GM18508 (cell line): ENCODE data around the gene DENND4A.

Experiments
- ATAC-seq: cut with Tn5 transposase; IDR thresholded peaks from one replicate; pipeline ENCODE4 v1.9.1; 2021; ENCODE audit warnings: moderate number of reproducible peaks; ENCODE audit not compliant: insufficient read depth, unreplicated experiment

DENND4A gene

DNA sequence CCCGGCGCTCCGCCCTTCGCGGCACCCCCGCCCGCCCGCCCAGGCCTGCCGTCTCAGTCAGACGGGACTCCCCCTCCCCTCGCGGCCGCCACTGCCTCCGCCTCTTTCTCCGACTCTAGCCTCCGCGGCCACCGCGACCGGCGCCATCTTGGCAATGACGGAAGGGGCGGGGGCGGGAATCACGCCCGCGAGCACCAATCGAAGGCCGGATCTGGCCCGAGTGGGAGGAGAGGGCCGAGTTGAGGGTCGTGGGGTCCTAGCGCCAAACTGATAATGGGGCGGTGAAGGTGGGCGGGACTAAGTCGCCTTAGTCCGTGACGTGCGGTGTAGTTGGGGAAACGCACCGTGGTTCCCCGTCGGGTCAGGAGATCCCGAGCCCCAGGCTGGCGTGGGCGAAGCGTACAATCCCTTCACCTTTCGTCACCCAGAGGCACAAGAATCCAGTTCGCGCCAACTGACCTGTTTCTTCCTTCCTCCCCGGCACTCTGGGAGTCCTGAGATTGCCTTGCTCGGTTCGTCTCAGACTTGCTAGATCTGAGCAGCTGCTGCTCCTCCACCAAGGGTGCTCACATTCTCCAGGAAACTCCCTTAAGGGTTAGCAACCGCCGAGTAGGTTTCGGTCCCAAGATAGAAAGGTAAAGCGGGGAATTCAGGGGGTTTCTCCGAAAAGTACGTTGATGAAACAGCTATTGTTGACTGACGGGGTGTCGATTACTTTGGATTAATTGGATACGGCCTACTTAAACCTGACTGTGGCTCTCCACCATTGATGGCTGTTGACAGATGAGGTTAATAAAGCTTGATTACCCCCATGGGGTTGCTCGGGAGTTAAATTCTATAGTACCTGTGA is at the start of gene DENND4A:
Gene DENND4A (minus strand): TSS at position 156 of the 850 bp plus-strand sequence. CDS start 35,843 bp downstream, outside the sequence.
- peak; percentile 41 for ATAC-seq

DNA sequence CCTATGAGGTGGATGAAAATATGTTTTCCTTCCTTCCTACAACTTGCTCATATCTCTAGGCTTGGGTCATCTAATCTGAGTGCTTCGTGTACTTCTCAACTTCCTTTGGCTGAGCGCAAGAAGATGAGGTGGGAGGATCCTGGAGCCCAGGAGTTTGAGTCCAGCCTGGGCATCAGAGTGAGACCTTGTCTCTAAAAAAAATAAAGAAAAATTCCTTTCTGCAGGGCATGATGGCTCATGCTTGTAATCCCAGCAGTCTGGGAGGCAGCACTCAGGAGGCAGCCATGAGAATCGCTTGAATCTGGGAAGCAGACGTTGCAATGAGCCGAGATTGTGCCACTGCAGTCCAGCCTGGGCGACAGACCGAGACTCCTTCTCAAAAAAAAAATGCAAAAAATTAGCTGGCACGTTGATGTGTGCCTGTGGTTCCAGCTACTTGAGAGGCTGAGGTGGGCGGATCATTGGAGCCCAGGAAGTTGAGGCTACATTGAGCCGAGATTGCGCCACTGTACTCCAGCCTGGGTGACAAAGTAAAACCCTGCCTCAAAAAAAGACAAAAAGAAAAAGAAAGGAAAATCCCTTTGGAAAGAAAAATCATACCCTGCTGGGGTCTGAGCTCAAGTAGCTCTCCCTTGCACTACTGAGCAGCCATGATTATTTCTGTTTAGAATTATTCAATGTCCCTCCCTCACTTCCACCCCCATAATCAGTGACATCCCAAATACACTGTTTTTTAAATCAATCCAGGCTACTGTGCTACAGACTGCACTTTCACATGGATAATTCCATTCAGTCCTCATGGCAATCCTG is 49.2 kb upstream of the DENND4A start:
- ATAC-seq, result no peak

DNA sequence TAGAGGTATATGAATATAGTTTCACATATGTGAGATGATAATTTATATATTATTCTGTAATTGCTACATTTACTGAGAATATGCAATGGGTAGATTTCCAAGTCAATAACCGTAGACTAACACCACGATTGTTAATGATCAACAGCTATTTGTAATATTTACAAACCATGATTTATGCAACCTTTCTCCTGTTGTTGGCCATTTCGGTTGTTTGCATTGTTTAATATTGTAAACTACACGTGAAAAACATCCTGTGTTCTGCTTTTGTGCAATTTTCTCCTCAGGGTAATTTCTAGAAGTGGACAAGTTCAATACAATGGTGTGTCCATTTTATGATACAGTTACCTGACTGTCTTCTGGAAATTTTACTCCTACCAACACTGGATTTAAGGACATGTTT is 47.9 kb upstream of the DENND4A start:
- no peak for ATAC-seq

DNA sequence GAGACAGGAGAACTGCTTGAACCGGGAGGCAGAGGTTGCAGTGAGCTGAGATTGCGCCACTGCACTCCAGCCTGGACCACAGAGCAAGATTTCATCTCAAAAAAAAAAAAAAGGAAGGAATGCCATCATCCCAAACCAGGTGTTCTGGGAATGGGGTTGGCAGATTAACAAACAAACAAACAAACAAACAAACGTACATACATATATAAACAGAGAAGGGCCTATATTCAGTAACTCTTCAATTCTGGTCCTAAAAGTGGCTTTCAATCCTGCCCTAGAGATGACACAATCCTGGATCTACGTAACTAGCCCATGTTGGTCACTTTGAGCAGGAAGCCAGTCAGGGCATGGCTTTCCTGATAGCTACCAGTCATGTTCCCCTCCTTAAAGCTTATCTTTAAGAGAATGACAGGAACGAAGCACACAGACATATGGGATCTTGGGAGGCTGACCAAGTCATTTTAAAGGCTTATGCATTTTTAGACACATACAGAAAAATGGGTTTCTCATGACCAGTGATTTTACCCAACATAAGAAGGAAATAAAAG is 47.3 kb upstream of the DENND4A start:
- no peak for ATAC-seq

DNA sequence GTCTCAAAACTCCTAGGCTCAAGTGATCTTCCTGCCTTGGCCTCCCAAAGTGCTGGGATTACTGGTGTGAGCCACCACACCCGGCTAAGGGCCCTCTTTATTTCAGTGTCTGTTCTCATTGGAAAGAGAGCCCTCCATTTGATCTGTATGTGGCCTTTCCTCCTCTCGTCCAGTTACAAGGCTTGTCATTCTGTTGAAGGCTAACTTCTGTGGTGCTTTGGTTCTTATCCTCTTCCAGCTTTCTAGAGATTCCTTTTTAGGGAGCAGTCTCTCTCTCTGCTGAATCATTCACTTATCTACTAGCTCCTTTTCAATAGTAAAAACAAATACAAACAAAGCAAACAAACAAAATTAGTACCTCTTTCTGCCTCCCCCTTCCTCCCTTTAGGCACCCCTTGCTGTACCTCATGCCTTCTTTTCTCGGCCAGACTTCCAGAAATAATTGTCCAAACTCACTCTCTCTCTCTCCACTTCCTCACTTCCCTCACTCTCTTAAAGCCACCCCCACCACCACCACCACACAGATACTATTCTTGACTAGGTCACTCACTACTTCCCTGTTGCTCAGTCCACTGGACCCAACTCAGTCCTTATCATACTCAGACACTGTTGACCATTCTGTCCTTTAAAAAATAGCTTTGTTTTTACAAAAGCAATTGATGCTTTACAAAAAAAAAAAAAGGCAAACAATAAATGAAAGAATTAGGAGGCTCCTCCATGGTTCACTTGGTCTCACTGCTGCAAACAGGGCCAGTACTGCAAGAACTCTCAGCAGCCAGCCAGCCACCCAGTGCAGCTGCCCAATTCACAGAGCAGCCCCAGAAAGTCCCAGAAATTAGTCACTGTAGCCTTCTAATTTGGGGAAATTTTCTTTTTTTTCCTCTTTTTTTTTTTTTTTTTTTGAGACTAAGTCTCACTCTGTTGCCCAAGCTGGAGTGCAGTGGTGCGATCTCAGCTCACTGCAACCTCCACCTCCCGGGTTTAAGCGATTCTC is 45.5 kb upstream of the DENND4A start:
- no peak for ATAC-seq

DNA sequence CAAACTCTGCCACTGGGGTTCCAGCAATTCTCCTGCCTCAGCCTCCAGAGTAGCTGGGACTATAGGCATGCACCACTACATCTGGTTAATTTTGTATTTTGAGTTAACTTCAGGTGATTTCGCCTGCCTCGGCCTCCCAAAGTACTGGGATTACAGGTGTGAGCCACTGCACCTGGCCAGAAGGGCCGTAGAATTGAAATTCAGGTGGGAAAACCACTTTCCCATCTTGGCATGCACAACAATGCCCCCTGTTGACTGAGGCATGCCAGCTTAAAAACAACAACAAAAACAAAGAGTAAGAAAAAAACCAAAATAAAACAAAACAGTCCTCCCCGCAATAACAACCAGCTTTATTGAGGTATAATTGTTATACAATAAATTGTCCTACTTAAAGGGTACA is 44.6 kb upstream of the DENND4A start:
- no peak for ATAC-seq

DNA sequence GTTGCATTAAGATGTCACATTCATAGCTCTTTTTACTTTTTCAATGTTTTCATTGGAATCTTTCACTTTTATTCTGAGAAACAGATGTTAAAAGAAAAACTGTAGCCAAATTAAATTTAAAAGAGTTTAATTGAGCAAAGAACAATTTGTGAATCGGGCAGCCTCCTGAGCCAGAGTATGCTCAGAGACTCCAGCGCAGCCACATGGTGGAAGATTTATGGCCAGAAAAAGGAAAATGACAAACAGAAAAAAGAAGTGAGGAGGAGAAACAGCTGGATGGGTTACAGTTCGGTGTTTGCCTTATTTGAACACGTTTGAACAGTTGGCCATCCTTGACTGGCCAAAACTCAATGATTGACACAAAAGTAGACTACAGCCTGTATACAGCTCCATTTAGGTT is 43.4 kb upstream of the DENND4A start:
- ATAC-seq, result no peak

DNA sequence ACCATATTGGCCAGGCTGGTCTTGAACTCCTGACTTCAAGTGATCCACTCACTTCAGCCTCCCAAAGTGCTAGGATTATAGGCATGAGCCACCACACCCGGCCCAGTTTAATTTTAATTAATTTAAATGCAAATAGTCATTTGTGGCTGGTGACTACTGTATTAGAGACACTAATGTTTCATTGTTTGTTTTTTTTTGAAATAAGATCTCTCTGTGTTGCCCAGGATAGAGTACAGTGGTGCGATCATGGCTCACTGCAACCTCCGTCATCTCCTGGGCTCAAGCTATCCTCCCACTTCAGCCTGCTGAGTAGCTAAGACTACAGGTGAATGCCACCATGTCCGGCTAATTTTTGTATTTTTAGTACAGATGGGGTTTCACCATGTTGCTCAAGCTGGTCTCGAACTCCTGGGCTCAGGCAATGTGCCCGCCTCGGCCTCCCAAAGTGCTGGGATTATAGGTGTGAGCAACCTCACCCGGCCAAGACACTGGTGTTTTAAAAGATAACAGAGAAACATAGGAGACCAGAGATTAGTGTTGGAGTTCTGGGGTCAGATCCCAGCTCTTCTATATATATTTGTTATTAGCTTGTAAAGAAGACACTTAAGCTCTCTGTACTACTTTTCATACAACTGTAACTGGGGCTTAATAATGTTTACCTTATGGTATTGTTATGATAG is 42.6 kb upstream of the DENND4A start:
- ATAC-seq, result no peak

DNA sequence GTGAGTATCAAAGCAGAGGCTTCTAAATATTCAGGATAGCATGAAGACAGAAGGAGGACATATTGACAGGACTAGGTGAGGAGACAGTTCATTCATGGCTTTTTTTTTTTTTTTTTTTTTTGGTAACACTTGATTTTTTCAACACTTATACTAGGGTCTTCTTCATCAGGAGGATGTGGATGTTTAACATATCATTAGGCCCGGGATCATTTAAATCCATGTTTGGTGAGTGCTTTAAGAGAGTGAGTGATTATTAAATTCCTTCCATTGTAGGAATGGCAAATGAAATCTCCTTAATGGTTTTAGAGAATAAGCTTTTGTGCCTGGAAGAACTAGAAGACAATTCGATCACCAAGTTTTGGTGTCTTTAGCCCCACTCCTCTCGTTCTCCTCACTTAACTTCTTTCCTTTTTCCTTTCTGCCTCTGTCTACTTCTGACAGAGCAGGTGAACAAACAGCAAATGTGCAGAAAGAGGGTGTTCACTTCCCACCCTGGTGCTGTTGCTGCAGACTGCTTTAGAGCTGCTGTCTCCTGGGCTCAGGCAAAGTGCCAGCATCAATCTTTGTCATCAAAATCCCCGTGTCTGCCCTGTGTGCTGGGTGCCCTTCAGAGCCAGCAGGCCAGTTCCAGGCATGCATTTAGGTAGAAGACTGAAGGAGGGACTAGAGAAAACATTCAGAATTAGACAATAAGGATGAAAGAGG is 41.6 kb upstream of the DENND4A start:
- ATAC-seq, result no peak

DNA sequence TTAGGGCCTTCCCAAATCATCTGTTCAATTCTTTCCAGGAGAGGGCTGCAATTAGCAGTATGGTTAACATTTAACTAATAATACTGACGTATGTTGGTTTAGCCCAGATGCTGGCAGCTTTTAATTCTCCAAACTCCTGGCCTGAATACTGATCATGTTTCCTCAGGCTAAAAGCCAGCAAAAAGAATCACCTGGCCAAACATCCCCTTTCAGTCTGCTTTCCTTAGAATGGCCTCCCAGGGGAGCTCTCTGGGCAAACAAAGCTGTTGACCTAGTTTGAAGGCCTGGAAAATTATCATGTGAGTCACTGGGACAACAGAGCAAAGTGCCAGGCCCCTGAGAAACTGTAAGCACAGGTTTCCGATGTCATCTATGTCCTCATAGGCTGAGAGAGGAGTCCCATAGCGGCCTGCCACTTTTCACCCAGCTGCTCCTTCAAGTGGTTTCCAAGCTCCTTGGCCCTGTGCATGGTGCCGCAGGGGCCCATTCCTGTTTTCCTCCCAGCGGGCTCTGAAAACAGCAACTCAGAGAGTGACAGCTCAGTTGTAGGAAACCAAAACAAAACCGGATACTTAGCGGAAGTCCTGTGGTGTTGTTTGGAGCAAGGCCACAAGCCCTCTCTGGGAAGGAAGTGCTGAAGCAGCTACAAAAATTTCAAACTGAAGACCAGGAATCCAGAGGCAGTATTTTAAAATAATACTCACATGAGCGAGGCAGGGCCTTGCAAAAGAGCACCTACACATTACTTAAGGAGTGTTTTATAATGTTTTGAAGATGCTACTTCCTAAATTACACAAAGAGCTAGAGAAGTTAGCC is 40.7 kb upstream of the DENND4A start:
- ATAC-seq, result no peak

DNA sequence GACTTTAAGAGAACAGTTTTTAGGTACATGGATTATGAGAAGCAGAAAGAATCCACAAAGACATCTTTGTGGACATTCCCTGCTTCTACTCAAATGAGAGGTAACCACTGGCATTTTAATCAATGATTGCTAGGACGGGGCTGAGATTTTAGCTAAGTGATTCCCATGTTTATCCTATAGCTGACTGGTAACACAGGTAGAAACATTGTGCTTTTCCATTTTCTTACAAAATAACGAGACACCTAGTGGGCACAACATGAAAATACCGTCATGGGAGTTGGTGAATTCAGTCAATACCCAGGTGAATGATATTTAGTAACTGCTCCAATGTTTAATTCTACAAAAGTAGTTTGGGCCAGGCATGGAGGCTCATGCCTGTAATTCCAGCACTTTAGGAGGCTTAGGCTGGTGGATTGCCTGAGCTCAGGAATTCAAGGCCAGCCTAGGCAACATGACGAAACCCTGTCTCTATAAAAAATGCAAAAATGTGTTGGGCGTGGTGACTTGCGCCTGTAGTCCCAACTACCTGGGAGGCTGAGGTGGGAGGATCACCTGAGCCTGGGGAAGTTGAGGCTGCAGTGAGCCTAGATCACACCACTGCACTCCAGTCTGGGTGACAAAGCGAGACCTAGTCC is 37.2 kb upstream of the DENND4A start:
- ATAC-seq, result no peak

DNA sequence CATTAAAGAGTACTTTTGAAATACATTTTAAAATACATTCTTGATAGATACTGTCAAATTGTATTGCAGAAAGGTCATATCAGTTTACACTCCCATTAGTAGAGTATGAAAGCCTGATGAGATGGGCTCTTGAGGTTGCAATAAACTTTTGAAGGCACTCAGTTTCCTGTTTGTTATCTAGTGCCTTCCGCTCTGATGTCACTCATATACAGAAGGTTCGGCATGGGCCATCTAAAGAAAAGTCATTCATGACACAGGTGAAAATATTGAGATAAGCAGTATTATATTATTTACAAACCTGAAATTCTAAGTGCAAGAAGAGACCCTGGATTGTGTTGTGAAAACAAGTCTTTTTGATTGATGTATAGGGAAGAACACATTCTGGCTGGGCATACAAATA is 36.5 kb upstream of the DENND4A start:
- no peak for ATAC-seq

DNA sequence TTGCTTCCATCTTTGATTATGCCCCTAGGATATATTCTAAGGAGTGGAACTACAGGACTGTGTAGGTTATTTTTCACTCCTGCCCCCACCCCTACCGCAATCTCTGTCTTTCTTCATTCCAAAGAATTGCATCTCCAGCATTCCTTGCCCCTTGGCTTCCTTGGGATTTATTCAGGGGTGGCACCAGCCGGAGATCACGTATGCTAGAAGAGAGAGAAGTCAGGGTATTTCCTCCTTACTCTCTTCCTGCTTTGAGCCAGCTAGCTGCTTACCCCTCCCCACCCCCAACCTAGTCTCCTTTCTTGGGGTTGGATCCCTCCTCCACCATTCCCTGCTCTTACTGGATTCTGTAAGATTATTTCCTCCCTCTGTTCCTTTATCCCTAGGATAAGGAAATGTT is 35.0 kb upstream of the DENND4A start:
- ATAC-seq, result no peak

DNA sequence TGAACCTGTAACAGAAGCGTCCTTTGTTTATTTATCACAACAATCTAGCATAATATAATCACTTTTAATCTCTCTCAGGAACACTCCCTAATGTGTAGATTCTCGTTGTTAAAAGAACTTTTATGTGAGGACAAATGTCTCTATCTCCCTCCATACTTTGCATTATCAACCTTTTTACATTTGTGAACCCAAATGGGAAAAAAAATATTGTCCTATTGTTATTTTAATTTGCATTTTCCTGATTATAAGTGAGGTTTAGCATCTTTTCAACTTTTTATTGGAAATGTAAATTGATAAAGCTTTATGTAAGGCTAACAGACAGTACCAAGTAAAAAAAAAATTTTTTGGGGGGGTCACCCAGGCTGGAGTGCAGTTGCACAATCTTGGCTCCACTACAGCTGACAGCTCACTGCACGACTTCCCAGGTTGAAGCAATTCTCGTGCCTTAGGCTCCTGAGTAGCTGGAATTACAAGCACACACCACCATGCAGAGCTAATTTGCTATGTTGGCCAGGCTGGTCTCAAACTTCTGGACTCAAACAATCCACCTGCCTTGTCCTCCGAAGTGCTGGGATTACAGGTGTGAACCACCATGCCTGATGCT is 33.0 kb upstream of the DENND4A start:
- no peak for ATAC-seq

DNA sequence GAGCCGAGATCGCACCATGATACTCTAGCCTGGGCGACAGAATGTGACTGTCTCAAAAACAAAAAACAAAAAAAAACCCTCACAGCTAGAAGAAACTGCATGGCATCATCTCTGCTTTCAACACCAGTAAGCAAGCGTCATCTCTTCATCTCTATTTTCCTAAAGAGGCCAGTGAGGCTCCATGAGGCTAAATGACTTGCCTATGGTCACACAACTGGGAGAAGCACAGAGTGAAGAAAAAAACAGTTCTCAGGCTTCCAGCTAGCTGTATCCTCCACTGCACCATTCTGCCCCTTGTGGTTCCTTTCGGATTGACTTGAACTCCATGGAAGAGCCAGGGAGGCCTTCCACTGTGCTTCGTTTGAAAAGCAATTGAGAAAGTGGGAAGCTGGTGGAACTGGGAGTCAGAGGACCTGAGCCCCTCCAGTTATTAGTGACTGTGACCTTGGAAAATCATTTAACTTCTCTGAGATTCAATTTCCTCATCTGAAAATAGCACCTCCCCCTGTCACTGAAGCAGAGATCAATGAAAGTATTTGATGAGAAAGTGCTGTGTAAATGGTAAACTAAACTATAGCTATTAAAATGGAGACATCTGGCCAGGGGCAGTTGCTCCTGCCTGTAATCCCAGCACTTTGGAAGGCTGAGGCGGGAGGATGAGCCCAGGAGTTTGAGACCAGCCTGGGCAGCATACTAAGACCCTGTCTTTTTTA is 32.1 kb upstream of the DENND4A start:
- no peak for ATAC-seq

DNA sequence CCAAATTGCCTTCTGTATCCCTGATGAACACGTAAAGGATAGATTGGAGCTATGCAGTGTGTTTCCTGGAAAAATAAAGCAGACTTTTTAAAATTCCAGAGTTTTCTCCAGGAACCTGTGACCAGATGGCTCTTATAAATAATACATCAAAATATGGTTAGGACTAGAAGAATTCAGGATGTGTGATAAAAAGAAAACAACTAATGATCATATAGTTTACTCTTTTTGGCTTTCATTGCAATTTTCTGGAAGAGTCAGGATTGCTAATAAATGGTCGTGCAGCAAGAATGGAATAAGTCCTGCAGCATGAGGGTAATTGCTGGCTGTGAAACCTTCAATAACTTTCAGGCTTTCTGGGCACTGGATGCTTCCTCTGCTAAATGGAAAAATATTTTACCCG is 30.2 kb upstream of the DENND4A start:
- ATAC-seq, result no peak

DNA sequence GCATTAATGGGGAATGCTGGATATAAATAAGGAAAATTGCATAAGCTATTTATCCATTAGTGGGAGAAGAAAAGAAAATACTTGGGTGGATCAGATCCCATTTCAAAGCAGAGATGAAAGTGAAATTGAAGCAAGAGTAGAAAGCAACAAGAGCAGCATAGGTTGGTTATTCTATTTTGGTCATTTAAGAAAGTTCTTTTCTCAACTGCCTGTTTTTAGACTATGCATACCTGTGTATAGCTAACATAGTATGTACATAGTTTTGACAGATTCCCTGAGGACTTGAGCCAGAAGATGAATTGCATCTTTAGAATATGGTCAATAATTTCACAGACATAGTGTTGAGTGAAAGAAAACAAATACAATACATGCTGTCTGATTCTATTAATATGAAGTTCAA is 29.0 kb upstream of the DENND4A start:
- no peak for ATAC-seq
